ENCODE data around the gene PDZRN3. TPM values are rescaled to one million over a fixed set of nuclear protein-coding genes. Genes with fewer than 3 reads are reported as not detected.
A peak's percentile ranks its signal among the peaks of the same experiment; 100 is the strongest.

The PDZRN3 gene
- total RNA-seq, 1 donor from 2014 or later = 98.0 TPM

DNA sequence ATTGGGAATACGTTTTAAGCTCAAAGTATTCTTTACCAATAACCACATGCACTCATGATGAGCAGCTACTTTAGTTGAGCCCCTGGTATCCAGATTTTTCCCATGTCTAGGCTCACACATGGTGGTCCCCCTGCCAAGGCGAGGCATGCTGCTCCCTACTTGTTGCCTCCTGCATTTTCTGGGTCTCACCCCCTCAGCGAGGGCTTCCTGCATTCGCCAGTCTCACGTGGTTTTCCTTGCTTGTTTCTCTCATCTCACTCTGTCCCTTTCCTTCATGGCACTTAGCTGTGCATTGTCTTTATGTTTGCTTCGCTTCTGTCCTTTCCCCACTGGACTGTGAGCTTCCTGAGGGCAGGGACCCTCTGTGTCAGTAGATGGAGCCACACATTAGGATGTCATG is 99.2 kb downstream of the PDZRN3 start:
- no peak for DNase-seq (ENCODE audit: low spot score)

DNA sequence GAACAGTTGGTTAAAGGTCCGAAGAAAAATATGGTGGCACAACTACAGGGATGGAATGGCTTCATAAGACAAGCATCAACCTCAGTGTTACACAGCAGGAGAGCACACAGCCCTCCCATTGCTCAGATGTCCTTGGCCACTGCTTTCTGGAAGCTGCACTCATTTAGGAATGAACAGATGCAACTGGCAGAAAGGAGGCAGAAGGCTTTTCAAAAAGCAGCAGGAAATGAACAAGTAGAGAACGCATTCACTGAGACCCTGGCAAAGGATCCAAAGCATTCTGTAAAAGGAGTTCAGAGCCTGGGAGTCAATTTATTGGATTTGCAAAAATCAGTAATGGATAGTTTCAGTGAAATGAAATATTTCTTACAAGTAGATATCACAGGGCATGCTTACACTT is 101.1 kb downstream of the PDZRN3 start:
- no peak for DNase-seq (ENCODE audit: low spot score)

DNA sequence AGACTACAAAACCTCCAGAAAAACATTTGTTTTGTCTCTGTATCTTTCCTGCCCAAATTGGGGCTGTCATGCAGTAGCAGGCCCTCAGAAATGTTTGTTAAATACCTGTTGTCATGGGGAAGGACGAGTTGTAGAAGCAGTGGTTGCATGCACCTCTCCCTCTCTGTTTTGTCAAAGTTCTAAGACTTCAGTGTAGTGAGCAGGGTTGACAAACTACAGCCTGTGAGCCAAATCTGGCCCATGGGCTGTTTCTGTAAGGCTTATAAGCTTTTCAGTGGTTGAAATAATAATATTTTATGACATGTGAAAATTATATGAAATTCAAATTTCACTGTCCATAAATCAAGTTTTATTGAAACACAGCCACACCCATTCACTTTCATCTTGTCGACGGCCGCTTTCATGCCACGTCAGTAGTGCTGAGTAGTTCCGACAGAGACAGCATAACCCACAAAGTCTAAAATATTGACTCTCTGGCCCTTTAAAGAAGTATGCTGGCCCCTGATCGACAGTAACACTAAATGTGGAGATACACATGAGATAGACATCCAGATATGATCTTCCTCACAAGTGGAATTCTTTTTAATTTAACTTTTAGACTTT is 102.9 kb downstream of the PDZRN3 start:
- peak; percentile 62 for DNase-seq (ENCODE audit: low spot score)

DNA sequence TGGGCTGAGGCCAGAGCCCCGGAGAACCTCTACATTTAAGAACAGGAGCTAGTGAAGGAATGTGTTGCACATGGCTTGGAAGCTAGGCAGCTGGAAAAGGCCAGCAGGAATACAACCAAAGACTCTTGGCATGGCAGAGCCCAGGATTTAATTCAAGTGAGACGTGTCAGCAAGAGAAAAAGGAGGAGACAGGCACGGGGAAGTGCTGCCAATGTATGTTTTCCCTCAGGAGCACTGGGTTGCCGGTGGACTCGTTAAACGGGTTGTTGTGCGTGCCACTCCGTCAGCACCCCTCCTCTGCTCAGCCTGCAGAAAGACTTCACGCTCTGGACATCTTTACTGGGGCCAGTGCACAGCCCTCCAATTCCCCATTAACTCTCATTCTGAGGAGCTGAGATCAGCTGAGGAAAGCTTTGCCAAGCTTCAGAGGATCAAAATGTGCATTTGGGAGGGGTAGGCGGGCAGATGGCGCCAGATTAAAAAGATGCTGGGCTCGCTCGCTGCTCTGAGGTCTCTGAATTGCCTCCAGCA is 103.7 kb downstream of the PDZRN3 start:
- DNase-seq (ENCODE audit: low spot score) = peak; percentile 96

DNA sequence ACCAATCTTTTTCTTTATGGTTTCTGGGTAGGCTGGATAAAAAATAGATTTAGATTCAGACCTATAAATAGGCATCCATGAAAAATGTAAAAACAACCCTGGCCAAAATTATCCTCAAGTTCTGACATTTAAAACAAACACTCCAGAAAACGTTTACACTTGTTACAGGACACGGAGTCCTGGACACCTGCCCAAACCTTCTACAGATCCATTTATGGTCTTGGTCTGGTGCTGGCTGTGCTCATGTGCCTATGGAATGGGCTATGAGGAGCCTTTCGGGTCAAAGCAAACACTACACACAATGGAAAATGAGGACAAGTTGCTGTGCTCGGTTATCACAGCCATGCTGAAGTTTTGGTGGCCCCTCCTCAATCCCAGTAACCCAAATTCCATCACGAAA is 108.1 kb downstream of the PDZRN3 start:
- DNase-seq (ENCODE audit: low spot score) = peak; percentile 37

DNA sequence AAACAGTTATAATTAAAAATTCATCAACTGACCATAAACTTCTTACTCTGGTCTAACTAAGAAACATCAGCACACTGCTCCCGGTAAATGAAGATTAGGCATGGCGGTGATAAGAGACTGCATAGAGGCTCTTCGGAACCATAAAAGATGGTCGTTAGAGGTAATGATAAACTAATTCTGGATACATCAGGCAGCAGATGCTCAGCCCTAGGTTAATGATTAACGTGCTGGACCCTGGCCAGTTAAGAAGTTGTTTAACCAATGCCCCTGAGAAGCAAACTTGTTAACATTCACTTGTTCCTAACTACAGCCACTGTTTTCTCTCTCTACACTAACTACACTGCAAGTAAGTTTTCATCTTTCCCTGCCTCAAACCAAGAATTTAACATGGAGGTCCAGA is 111.5 kb downstream of the PDZRN3 start:
- DNase-seq (ENCODE audit: low spot score) = no peak

DNA sequence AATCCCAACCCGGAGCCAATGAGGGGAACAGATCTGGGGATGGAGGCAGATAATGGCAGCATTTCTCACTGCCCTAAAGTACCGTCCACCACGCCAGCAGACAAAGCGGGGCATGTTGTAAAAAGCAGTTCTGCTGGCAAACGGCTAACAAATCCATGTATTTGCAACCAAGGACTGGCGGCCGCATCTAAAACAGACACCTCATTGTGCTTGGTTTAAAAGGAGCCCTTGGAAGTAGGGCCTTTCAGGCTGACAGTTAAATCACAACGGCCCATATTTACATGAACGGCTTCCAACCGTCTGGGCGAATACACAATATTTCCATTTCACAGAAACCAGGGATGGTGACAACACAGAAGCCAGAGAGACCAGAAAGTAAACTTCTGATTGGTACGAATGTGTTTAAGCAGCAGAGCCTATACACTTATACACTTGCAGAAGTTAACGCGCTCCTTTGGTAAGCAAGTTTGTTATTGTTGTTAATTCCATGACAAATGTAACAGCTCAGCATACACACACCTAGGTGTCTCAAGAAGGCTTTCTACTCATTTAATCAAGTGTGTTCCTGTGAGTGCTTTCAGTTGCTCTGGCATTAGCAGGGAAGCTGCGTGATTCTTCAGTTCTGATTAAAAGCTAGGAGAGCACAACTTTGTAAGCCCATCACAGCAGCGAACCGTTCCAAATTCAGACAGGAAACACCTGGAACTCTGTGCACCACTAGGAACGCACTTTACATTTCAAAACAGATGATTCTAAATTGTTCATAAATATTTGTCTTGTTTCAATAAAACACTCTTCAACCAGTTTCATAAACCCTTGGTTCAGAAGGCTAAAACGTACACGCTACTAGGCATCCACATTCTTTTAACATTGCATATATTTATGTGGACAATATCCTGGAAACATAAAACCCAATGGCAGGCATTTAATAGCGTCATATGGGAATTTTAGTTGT is 112.9 kb downstream of the PDZRN3 start:
- peak; percentile 53 for DNase-seq (ENCODE audit: low spot score)

DNA sequence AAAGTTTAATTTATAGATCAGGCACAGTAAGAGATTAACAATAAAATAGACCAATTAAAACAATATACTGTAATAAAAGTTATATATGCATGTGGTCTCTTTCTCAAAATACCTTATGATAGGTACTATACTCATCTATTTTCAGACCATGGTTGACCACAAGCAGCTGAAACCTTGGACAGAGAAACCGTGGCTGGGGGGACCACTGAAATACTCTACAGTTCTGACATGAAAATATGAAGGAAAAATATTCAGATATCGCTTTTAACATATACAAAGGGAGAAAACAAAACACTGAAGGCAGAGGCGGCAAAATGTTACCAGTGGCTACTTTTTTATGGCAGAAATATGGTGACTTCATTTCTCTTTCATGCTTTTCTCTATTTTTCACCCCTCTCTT is 114.0 kb downstream of the PDZRN3 start:
- no peak for DNase-seq (ENCODE audit: low spot score)

DNA sequence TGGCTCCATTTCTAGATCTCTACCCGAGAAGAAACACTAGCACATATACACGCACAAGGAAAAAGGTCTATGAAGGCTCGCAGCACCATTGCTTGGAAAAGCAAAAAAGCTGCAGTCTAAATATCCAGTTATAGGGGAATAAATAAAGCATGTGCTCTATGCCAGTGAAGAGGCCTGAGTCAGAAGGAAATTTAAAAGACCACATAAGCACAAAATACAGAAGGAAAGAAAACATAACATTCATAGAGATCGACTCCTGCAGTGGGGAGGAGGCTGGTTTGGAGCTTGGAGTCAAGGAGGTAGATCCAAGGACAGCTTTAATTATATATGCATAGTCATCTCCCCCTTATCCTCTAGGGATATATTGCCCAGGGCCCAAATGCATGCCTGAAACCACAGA is 114.4 kb downstream of the PDZRN3 start:
- DNase-seq (ENCODE audit: low spot score) = no peak

DNA sequence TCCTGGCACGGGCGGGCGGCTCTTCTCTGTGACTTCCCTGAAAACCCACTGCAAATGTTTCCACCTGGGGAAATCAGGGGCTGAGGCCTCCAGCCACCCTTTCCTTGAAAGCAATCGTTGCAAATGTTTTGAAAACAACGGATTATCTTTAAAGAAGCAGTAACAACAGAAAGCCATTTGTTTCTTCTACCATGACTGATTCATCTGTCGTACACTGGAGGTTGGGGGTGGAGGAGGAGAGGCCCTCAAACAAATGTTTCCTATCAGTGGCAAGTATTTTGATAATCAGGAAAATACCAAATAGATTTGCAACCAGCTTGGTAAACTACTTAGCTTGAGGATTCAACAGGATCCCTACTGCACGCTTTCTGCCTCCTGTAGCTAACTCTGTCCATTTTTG is 114.9 kb downstream of the PDZRN3 start:
- peak; percentile 46 for DNase-seq (ENCODE audit: low spot score)

DNA sequence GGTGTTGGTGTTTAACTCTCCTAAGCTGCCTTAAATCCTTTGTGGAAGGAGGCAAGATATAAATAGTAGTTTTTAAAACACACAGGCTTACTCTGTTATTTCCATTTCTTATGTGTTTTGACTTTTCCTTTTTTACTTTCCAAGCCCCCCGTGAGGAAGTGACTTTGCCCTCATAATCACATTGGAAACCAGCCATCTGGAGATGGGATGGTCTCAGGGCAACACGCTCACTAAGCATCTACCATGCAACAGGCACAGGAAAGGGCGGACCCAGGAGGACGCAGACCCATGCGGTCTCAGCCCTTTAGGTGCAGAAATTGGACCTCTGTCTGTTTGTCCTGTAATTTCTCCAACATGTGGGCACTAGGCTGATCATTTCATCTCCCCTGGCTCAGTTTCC is 115.7 kb downstream of the PDZRN3 start:
- DNase-seq (ENCODE audit: low spot score) = no peak

DNA sequence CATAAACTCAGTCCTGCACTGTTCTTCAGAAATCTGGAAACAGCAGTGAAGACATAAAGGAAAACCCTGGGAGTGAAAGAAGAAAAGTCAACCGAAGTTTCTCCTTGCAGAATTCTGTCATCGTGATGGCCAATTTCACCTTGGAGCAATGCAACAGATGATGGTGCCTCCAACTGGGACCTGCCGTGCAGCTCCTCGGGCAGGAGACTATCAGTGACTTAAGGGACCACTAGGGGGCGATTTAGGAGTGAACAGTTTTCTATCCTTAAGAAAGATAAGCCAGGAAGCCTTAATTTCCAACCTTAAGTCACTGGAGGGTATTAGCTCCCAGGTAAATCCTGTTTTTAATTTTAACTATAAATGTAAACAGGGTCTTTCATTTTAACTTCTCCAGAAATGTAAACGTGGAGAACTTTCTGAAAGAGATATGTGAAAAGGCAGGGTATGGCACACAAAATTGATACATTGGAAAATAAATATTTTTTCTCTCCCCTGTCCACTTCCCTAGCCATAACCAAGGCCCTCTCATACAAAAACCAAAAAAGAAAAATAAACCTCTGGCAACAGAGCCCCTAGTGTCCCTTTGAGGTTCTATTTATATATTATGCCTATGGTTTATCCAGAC is 116.3 kb downstream of the PDZRN3 start:
- DNase-seq (ENCODE audit: low spot score) = peak; percentile 71

DNA sequence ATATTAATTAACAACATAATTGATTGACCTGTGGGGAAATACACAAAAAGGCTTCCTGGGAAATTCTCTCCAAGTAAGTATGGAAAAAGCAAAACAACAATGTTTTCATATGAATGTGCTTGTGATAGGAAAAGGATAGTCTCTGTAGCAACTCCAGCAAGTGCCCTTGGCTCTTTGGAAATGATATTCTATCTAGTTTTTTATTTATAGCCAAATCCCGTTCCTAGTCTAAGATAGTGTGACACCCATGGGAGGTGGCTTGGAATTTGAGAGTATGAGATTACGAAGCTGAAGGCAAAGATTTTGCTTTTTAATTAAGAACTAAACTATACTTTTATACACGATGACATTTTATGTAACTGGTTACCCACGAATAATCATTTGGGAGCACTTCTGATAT is 119.9 kb downstream of the PDZRN3 start:
- DNase-seq (ENCODE audit: low spot score) = no peak

DNA sequence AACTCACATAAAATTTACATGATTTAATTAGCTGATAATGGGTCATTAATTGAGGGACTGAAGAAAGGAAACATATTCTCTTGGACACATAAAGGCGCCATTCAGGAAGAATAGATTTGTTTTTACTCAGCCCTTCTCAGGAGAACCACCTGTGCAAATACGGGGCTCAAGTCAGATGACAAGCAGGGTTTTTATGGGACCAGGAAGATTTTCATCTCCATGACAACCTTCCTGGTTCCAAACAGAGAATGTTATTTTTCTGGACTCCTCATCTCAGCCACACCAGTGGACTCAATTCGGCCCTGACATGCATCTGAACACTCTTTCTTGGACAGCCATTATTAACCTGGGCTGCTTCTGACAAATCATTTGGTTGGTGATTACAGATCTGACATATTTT is 120.5 kb downstream of the PDZRN3 start:
- DNase-seq (ENCODE audit: low spot score) = no peak

DNA sequence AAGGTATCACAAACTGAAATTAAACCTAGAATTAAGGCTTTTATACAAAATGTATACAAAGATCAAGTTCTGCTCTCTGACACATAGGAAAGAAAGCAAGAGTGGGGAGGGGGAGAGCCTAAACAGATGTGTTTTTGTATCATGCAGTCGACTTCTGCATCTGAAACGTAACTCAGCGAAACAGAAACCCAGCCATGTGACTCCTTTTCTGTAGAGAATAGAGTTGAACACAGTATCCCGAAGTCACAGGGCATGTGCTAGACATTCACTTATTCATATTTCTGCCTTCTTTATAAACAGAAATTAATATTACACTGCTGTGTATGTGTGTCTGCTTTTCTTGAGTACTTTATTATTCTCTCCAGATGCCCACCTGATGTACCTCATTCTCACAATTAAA is 121.0 kb downstream of the PDZRN3 start:
- no peak for DNase-seq (ENCODE audit: low spot score)

DNA sequence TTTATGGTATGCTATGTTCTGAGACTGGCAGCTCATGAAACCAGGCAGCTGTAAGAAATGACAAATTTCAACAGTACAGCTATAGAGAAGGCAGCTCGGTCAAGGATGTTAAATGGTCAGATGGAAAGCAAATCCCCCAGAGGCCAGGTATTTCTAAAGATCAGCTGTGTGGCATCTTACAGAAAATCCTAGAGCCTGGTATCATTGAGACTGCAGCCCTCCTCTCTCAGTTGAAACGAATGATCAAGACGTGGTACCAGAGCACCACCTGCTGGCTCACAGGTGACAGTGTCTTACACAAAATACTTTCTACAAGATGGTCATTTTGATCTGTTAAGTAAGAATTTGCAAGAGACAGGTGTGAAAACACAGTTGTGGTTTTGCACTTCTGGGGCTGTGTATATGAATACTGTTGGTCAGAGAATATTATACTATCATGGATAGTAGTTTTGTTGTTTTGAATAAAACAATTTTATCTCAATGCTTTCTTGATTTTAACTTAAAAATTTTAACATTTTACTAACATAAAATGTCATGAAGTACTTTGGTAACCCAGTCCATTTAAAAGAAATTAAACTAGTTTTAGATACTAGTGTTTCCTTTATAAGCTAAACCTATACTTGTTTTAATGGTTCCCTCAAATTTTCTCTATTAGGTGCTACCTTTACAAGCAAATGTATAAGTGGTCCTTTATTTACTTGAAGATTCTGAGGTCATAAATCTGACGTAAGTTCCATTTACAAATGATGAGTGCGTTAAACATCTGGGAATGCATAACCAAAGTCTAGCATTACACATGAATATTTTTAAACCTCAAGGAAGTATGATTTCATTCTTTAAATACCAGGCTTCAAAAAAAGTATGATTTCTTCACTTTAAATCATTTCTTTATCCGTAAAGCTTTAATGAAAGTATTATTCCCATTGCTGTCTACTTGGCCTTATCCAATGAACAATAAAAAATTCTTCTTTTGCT is 121.8 kb downstream of the PDZRN3 start:
- peak; percentile 79 for DNase-seq (ENCODE audit: low spot score)

DNA sequence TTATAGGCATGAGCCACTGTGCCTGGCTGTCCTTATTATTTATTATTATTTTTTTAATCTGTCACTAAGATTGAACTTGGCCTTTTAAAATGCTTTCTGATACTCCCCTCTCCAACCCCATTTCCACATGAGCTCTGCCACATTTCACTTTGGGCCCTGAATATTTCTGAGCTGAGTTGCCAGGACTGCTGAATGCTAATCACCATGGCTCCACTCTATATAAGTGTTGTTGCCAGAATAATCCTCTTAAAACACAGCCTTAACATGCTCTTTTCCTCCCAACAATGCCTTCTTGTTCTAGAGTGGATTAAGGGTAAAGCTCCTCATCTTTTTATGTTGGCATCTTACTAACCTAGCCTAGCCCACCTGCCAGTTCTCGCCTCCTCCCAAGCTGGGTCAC is 124.4 kb downstream of the PDZRN3 start:
- no peak for DNase-seq (ENCODE audit: low spot score)

DNA sequence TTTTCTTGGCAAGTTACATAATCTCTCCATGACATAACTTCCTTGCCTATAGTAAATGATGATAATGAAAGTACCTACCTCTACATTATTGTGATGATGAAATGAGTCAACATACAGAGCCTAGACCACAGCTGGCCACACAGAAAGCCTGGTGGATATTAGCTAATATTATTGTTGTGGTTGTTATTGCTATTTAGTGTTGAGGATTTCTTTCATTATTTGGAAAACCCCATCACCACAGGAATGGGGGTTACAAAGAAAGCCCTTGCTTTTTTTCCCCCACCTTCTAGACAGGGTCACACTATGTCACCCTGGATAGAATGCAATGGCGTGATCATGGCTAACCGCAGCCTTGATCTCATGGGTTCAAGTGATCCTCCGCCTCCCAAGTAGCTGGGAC is 125.0 kb downstream of the PDZRN3 start:
- no peak for DNase-seq (ENCODE audit: low spot score)

DNA sequence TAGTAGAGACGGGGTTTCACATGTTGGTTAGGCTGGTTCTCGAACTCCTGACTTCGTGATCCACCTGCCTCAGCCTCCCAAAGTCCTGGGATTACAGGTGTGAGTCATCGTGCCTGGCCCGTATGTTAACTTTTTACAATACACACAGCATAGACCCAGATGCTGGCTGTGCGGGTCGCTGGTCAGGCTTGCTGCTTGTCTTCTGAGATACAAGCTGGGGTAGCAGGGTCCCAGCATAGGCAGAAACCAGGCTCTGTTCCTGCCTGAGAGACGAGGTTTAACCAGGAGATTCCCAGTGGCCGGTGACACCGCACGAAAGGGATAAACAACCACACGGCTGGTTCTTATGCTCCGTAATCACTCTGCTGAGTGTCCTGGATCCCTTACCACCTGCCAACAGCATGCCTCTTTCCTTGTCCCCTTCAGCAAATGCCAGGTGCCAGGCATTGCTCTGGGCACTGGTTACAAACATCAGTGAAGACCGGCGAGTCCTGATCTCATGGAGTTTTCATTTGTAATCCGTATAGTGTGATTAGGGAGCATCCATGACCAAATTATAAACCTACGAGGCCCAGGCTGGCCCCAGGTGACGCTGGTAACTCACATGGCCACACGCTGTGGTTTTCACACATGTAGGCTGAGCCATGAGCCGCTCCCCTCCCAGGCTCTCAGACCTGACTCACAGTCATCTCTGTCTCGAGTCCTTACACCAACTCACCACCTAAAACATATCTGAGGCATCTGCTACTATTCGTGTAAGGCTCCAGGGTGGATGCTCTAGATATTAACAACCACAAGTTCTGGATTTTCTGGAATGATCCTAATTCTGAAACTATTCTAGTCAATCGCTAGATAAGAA is 125.7 kb downstream of the PDZRN3 start:
- no peak for DNase-seq (ENCODE audit: low spot score)
